Cerebellar cortex (tissue), 1 donor: ENCODE measurements around the gene KIAA1671.
A peak's percentile ranks its signal among the peaks of the same experiment; 100 is the strongest.
"Not testable (repeated sequence)": the region's sequence is repeated elsewhere in the genome, so short reads cannot be mapped to it uniquely, and the experiment has no call there.

Experiments used
- DNase-seq: peaks from one replicate; pipeline ENCODE4 v3.0.0-alpha.2; 2015; ENCODE audit warnings: low spot score

Gene KIAA1671

DNA sequence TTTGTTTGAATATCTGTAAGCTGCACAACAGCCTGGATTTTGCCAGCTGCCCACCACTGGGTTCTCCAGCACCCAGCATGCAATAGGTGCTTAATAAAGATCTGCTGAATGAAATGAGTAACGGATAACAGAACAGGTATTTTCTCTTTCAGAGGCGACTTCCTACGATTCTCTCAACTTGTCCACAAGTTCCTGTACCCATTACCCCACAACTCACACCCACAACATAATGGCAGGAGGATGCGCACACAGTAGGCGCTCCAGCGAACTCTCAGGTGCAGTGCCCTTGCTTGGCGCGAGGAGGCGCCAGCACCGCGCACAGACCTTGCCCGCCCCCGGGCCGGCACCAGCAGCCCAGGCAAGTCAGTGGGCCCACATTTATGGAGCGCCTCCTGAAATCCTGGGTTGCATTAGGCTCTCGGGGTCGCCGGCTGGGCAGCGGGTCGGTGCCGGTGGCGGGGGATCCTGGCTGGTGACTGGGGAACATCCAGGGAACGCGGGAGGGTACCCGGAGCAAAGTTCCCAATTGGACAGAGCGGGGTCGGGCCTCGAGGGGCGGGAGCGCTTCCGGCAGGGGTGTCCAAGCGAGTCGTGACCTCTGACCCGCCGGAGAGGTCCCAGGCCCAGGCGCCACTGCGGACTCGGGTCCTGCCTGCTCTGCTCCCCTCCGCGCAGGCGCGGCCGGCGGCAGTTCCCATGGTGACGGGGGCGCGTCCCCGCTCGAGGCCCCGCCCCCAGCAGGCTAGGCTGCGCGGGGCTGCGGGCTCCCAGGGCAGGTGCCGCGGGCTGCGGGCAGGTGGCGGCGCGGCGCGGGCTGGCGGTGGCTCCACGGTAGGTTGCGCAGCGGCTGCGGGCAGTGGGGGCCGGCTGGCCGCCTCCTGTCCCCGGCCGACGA lies at the start of gene KIAA1671:
Gene KIAA1671, plus strand, starts transcription at position 775 of the 895 bp plus-strand sequence. CDS start 75,284 bp downstream, outside the sequence.
- peak; percentile 87 for DNase-seq

- DNase-seq = no peak
These were observed 46.6 kb upstream of the KIAA1671 start for GRCh38 chr22:24905909-24906308.

- not testable (repeated sequence) for DNase-seq
These were observed 45.4 kb upstream of the KIAA1671 start for GRCh38 chr22:24907101-24907500.

- DNase-seq = no peak
These were observed 32.5 kb upstream of the KIAA1671 start for GRCh38 chr22:24920029-24920428.

DNA sequence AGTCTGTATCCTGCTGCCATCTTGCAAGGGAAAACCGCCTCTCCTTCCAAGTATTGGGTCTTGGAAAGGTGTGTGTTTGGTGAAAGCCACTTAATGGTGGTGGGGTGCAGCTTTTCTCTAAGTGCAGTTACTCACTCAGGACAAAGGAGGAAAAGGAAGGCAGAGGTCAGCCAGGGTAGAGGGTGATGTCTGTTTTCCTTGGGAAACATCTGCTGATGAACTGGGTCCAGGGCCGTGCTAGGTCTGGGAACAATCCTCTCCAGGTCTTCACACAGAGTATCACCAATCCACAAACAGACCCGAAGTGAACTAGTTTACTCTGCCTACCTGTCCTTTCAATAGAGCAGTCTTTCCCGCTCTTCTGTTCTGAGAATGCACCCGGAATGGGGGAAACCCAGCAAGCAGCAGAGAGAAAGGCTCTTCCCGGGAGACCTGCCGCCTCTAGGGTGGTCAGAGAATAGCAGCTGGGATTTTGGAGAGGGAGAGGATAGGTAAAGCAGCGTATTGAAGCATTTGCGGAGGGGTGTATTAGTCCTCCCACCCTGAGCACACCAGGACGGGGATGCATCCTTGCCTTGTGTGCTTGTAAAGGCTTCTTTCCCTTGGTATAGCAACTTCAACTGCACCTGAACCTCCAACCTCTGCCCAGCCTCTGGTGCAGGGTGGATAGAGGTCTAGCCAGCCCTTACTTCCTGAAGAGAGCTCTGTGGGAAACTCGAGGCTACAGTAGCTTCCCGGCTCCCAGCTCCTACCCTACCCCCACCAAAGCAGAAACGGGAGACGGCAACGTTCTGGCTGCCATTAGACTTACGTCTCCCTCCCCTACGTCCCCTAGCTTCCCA lies 26.7 kb upstream of the KIAA1671 start:
- DNase-seq = no peak

- DNase-seq = no peak
These were observed 26.1 kb upstream of the KIAA1671 start for GRCh38 chr22:24926428-24926725.

- no peak for DNase-seq
These were observed 25.5 kb upstream of the KIAA1671 start for GRCh38 chr22:24926849-24927579.

GRCh38 chr22:24928322-24928721 lies 24.2 kb upstream of the KIAA1671 start:
- DNase-seq = no peak

DNA sequence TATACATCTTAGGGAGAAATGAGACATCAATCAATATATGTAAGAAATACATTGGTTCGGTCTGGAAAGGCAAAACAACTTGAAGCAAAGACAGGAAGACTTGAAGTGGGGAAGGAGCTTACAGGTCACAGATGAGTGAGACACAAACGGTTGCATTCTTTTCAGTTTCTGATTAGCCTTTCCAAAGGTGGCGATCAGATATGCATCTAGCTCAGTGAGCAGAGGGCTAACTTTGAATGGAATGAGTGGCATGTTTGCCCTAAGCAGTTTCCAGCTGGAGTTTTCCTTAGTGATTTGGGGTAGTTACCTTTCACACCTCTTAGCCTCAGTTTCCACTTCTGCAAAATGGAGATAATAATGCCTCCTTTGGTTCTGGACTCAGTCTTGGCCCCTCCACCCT lies 21.8 kb upstream of the KIAA1671 start:
- no peak for DNase-seq

GRCh38 chr22:24935771-24936483 lies 16.6 kb upstream of the KIAA1671 start:
- no peak for DNase-seq

- no peak for DNase-seq
These were observed 15.4 kb upstream of the KIAA1671 start for GRCh38 chr22:24937114-24937513.

GRCh38 chr22:24938741-24939341 lies 13.7 kb upstream of the KIAA1671 start:
- DNase-seq = peak; percentile 66

DNA sequence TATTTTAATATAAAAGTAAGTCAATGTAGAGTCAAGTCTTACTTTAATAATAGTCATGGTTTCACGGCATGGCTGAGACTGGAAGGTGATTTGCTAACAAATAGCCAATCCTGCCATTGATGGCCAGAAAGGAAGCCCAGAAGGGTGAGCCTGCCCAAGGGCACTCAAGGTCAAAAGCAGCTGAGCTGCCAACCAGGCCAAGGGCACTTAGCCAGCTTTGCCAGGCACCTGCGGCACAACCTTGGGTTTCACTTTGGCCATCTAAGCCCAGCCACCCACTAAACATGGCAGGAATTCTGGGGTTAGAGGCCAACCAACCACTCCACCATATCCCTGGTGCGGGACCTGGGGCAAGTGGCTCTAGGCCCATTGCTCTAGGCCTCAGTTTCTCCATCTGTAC lies 10.2 kb upstream of the KIAA1671 start:
- DNase-seq = no peak

DNA sequence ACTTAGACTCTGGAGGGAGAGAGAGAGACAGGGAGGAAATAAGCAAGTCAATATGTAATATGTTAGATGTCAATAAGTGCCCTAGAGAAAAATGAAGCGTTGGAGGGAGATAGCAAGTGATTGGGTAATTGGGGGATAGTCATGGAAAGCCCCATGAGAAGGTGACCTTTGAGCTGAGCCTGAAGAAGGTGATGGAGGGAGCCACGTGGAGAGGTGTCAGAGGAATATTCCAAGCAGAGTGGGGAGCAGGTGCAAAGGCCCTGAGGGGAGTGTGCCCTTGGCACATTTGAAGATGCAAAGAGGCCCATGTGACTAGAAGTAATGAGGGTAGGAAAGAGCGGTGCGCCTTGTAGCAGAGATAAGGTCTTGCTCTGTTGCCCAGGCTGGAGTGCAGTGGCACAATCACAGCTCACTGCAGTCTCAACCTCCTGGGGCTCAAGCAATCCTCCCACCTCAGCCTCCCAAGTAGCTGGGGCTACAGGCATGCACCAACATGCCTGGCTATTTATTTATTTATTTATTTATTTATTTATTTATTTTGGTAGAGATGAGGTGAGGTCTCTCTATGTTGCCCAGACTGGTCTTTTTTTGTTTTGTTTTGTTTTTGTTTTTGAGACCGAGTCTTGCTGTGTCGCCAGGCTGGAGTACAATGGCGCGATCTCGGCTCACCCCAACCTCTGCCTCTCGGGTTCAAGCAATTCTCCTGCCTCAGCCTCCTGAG lies 8.1 kb upstream of the KIAA1671 start:
- no peak for DNase-seq

GRCh38 chr22:24945430-24945829 lies 7.1 kb upstream of the KIAA1671 start:
- DNase-seq = no peak

- no peak for DNase-seq
These were observed 5.1 kb upstream of the KIAA1671 start for GRCh38 chr22:24947383-24947782.

GRCh38 chr22:24947881-24948280 lies 4.6 kb upstream of the KIAA1671 start:
- DNase-seq = no peak

GRCh38 chr22:24948356-24949202 lies 3.9 kb upstream of the KIAA1671 start:
- no peak for DNase-seq

GRCh38 chr22:24950272-24950902 lies 2.1 kb upstream of the KIAA1671 start:
- DNase-seq = peak; percentile 70
